ENCODE measurements around the gene RALGPS1.

DNA sequence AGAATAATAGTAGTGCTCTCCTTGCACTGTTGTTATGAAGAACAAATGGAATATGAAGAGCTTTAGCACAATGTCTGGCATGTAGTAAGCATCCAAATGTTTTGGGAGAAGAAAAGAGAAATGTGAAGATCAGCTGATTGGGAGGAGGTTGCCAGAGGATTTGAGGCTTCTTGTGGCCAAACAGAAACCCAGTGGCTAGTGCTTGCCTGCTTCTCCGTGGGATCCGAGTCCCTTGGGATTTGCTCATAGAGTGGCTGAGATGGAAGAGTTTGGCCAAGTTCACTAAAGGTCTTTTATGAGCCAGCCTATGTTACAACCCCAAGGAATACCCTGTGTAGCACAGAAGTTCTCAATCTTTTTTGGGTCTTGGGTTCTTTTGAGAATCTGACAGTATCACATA lies 121.9 kb downstream of the RALGPS1 start:
- TF ChIP-seq, protein P1, sequence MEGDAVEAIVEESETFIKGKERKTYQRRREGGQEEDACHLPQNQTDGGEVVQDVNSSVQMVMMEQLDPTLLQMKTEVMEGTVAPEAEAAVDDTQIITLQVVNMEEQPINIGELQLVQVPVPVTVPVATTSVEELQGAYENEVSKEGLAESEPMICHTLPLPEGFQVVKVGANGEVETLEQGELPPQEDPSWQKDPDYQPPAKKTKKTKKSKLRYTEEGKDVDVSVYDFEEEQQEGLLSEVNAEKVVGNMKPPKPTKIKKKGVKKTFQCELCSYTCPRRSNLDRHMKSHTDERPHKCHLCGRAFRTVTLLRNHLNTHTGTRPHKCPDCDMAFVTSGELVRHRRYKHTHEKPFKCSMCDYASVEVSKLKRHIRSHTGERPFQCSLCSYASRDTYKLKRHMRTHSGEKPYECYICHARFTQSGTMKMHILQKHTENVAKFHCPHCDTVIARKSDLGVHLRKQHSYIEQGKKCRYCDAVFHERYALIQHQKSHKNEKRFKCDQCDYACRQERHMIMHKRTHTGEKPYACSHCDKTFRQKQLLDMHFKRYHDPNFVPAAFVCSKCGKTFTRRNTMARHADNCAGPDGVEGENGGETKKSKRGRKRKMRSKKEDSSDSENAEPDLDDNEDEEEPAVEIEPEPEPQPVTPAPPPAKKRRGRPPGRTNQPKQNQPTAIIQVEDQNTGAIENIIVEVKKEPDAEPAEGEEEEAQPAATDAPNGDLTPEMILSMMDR (IDR thresholded peaks at IDR 0.05; ENCODE audit: insufficient read depth, low read length) = no peak
- TF ChIP-seq POLR2AphosphoS5 (IDR thresholded peaks at IDR 0.05; ENCODE audit: low read depth) (no peak), GABPA (IDR thresholded peaks at IDR 0.05; ENCODE audit: low read depth) (no peak)
- TF ChIP-seq, protein P2, sequence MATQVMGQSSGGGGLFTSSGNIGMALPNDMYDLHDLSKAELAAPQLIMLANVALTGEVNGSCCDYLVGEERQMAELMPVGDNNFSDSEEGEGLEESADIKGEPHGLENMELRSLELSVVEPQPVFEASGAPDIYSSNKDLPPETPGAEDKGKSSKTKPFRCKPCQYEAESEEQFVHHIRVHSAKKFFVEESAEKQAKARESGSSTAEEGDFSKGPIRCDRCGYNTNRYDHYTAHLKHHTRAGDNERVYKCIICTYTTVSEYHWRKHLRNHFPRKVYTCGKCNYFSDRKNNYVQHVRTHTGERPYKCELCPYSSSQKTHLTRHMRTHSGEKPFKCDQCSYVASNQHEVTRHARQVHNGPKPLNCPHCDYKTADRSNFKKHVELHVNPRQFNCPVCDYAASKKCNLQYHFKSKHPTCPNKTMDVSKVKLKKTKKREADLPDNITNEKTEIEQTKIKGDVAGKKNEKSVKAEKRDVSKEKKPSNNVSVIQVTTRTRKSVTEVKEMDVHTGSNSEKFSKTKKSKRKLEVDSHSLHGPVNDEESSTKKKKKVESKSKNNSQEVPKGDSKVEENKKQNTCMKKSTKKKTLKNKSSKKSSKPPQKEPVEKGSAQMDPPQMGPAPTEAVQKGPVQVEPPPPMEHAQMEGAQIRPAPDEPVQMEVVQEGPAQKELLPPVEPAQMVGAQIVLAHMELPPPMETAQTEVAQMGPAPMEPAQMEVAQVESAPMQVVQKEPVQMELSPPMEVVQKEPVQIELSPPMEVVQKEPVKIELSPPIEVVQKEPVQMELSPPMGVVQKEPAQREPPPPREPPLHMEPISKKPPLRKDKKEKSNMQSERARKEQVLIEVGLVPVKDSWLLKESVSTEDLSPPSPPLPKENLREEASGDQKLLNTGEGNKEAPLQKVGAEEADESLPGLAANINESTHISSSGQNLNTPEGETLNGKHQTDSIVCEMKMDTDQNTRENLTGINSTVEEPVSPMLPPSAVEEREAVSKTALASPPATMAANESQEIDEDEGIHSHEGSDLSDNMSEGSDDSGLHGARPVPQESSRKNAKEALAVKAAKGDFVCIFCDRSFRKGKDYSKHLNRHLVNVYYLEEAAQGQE (IDR thresholded peaks at IDR 0.05; ENCODE audit: insufficient replicate concordance, low read depth) = no peak
